ENCODE measurements around the gene ADTRP. TPM values are rescaled to one million over a fixed set of nuclear protein-coding genes. Genes with fewer than 3 reads are reported as not detected.

The ADTRP gene
- total RNA-seq, 1 donor from 2014 or later: 2.0 TPM

- Mint-ChIP-seq H3K36me3 (ENCODE audit: low read depth) (no peaks in the 10 kb centered on the region), H3K4me1 (no peaks in the 10 kb centered on the region), H3K4me3 (no peak overlapping the region), H3K27me3 (peaks cover 9% of the 10 kb centered on the region), H3K27ac (no peak overlapping the region), H3K9me3 (no peaks in the 10 kb centered on the region)
- ChIA-PET POLR2A (interaction anchor here (0.6 kb wide), 1 partner anchor 238 kb away, joined by 3 read pairs; the partner anchor contains the start of gene HIVEP1), CTCF (no interaction called here)
- DNase-seq (no peak), ATAC-seq (ENCODE audit: low read depth) (no peak)
- intact Hi-C loops (cut with micrococcal nuclease): no loop called here
- no peak for TF ChIP-seq CTCF (IDR thresholded peaks at IDR 0.05)
These were observed 4.2 kb downstream of the ADTRP start for GRCh38 chr6:11774426-11774825.

GRCh38 chr6:11773581-11773980, 5.0 kb downstream of the ADTRP start:
- CTCF ChIA-PET: no interaction called here

GRCh38 chr6:11773013-11773412, 5.6 kb downstream of the ADTRP start:
- TF ChIP-seq CTCF (IDR thresholded peaks at IDR 0.05): no peak
- H3K4me3 Mint-ChIP-seq: no peak overlapping the region
- no peaks in the 10 kb centered on the region for H3K36me3 Mint-ChIP-seq (ENCODE audit: low read depth)
- DNase-seq (no peak), ATAC-seq (ENCODE audit: low read depth) (no peak)
- no peaks in the 10 kb centered on the region for H3K9me3 Mint-ChIP-seq
- no peaks in the 10 kb centered on the region for H3K4me1 Mint-ChIP-seq
- H3K27me3 Mint-ChIP-seq: peaks cover 16% of the 10 kb centered on the region
- ChIA-PET POLR2A (no interaction called here), CTCF (no interaction called here)
- H3K27ac Mint-ChIP-seq: no peak overlapping the region
- intact Hi-C loops (cut with micrococcal nuclease): no loop called here

More at GRCh38 chr6:11773581-11773980, 5.0 kb downstream of the ADTRP start:
- Mint-ChIP-seq H3K36me3 (ENCODE audit: low read depth) (no peaks in the 10 kb centered on the region), H3K27me3 (peaks cover 13% of the 10 kb centered on the region), H3K27ac (no peak overlapping the region), H3K4me3 (no peak overlapping the region), H3K4me1 (no peaks in the 10 kb centered on the region), H3K9me3 (no peaks in the 10 kb centered on the region)
- TF ChIP-seq CTCF (IDR thresholded peaks at IDR 0.05): no peak
- ATAC-seq (ENCODE audit: low read depth): no peak
- POLR2A ChIA-PET: no interaction called here
- intact Hi-C loops (cut with micrococcal nuclease): no loop called here
- DNase-seq: no peak

- no peak overlapping the region for H3K27ac Mint-ChIP-seq
- H3K27me3 Mint-ChIP-seq: peaks cover 18% of the 10 kb centered on the region
- no peak for TF ChIP-seq CTCF (IDR thresholded peaks at IDR 0.05)
- H3K9me3 Mint-ChIP-seq: no peaks in the 10 kb centered on the region
- no peak overlapping the region for H3K4me3 Mint-ChIP-seq
- ATAC-seq (ENCODE audit: low read depth) (no peak), DNase-seq (no peak)
- H3K36me3 Mint-ChIP-seq (ENCODE audit: low read depth): no peaks in the 10 kb centered on the region
- CTCF ChIA-PET: no interaction called here
- intact Hi-C loops (cut with micrococcal nuclease): no loop called here
- POLR2A ChIA-PET: no interaction called here
- no peaks in the 10 kb centered on the region for H3K4me1 Mint-ChIP-seq
These were observed 6.3 kb downstream of the ADTRP start for GRCh38 chr6:11772109-11772825.

- DNase-seq: no peak
These were observed 7.0 kb downstream of the ADTRP start for GRCh38 chr6:11771473-11772048.

More at GRCh38 chr6:11771473-11772048, 7.0 kb downstream of the ADTRP start:
- no peak overlapping the region for H3K4me3 Mint-ChIP-seq
- no peaks in the 10 kb centered on the region for H3K9me3 Mint-ChIP-seq
- intact Hi-C loops (cut with micrococcal nuclease): no loop called here
- no peak overlapping the region for H3K27ac Mint-ChIP-seq
- ATAC-seq (ENCODE audit: low read depth): no peak
- peaks cover 18% of the 10 kb centered on the region for H3K27me3 Mint-ChIP-seq
- H3K36me3 Mint-ChIP-seq (ENCODE audit: low read depth): no peaks in the 10 kb centered on the region
- CTCF ChIA-PET: no interaction called here
- no peak for TF ChIP-seq CTCF (IDR thresholded peaks at IDR 0.05)
- no peaks in the 10 kb centered on the region for H3K4me1 Mint-ChIP-seq
- POLR2A ChIA-PET: no interaction called here
